HCT116 (cell line): Measurements from ENCODE around the gene EZH2. TPM values are rescaled to one million over a fixed set of nuclear protein-coding genes. Genes with fewer than 3 reads are reported as not detected.

Experiments
- ATAC-seq: fragments of 200-7000 bp; cut with Tn5 transposase; 2 replicates; pipeline ENCODE4 v1.9.1; 2020; ENCODE audit warnings: mild to moderate bottlenecking, moderate library complexity
- BruUV-seq: library from RNA; stranded (reverse); fragments of 400-500 nt; replicated peaks from 2 replicates; lab custom pipeline; 2021; lab: Mats Ljungman, UMichigan
- CTCF ChIA-PET: fragments of 300-600 bp; sonication (Branson Sonifier 250); formaldehyde crosslinking; loops from one replicate; lab custom pipeline; 2021; ENCODE audit warnings: antibody characterized with exemption; lab: Charles Lee
- POLR2A ChIA-PET: fragments of 300-600, 350-600 bp; sonication (Branson Sonifier 250); formaldehyde crosslinking; loops from one replicate; lab custom pipeline; 2021; ENCODE audit warnings: antibody characterized with exemption; lab: Charles Lee
- RAD21 ChIA-PET, 2 experiments: fragments of 300-600 bp; sonication (Branson Sonifier 250); formaldehyde crosslinking; loops; one replicate each; lab custom pipeline; 2023; ENCODE audit warnings: low total read pairs in 2 of 2; ENCODE audit not compliant: uncharacterized antibody in 2 of 2, unreplicated experiment in 2 of 2, low non-redundant PET in 1 of 2; lab: Charles Lee
- DNase-seq: peaks from one replicate; pipeline ENCODE4 v3.0.0-alpha.2; 2010; ENCODE audit warnings: low read depth, low spot score
- H2AFZ ChIP-seq: fragments of 200-600 bp; shearing (Covaris generic), sonication (generic); 2 replicates; pipeline ENCODE4 v1.6.1; 2017; ENCODE audit warnings: low read depth, mixed run types, mixed read lengths, antibody characterized with exemption, low read length; ENCODE audit not compliant: poor library complexity, severe bottlenecking
- H3K27ac ChIP-seq: 2 replicates; pipeline ENCODE4 v1.5.1; 2012; ENCODE audit warnings: low read depth, low read length
- H3K27me3 ChIP-seq: fragments of 200-600 bp; sonication (generic); 2 replicates; pipeline ENCODE4 v1.6.1; 2016; ENCODE audit warnings: mixed run types, low read length, mixed read lengths; ENCODE audit not compliant: insufficient read depth
- H3K36me3 ChIP-seq, 2 experiments: fragments of 200-500 bp in 1 of 2; fragments of 200-600 bp in 1 of 2; sonication (Bioruptor generic) in 1 of 2; sonication (generic) in 1 of 2; 2 replicates each; pipeline versions ENCODE4 v1.5.1 to v1.6.1; 2014 to 2016; ENCODE audit warnings: low read length in 2 of 2, inconsistent platforms in 1 of 2, mixed read lengths in 1 of 2, mixed run types in 1 of 2; ENCODE audit not compliant: insufficient read depth in 2 of 2, control insufficient read depth in 1 of 2
- H3K4me1 ChIP-seq, 2 experiments: fragments of 200-600 bp in 1 of 2; sonication (generic) in 1 of 2; 2 replicates each; pipeline versions ENCODE4 v1.5.1 to v1.6.1; 2012 to 2017; ENCODE audit warnings: low read length in 2 of 2, inconsistent platforms in 1 of 2, mild to moderate bottlenecking in 1 of 2, mixed read lengths in 1 of 2, mixed run types in 1 of 2, moderate library complexity in 1 of 2; ENCODE audit not compliant: insufficient read depth in 2 of 2, control insufficient read depth in 1 of 2
- H3K4me2 ChIP-seq: fragments of 200-600 bp; sonication (generic); 2 replicates; pipeline ENCODE4 v1.6.1; 2017; ENCODE audit warnings: mixed run types, low read length, mixed read lengths
- H3K4me3 ChIP-seq, 2 experiments: fragments of 200-600 bp in 1 of 2; sonication (generic) in 1 of 2; replicated peaks in 1 of 2; 2 replicates each; pipeline ENCODE4 v1.5.1; 2011 to 2016; ENCODE audit warnings: low read length in 2 of 2, control low read depth in 1 of 2, low read depth in 1 of 2, mild to moderate bottlenecking in 1 of 2, mixed read lengths in 1 of 2, mixed run types in 1 of 2
- H3K79me2 ChIP-seq: fragments of 200-600 bp; sonication (generic); 2 replicates; pipeline ENCODE4 v1.6.1; 2017; ENCODE audit warnings: mild to moderate bottlenecking, mixed run types, low read length, moderate library complexity, mixed read lengths; ENCODE audit not compliant: insufficient read depth
- H3K9ac ChIP-seq: fragments of 200-600 bp; sonication (generic); 2 replicates; pipeline ENCODE4 v1.6.1; 2016; ENCODE audit warnings: low read length, mixed read lengths
- H3K9me2 ChIP-seq: fragments of 200-600 bp; sonication (generic), shearing (Covaris generic); 2 replicates; pipeline ENCODE4 v1.6.1; 2017; ENCODE audit warnings: mixed run types, mild to moderate bottlenecking, moderate library complexity; ENCODE audit not compliant: insufficient read depth
- H3K9me3 ChIP-seq, 2 experiments: fragments of 200-500 bp in 1 of 2; fragments of 200-600 bp in 1 of 2; sonication (Bioruptor generic) in 1 of 2; sonication (generic) in 1 of 2; 2 replicates each; pipeline ENCODE4 v1.6.1; 2014 to 2017; ENCODE audit warnings: low read length in 2 of 2, mixed read lengths in 2 of 2, inconsistent platforms in 1 of 2, low read depth in 1 of 2, mild to moderate bottlenecking in 1 of 2, mixed run types in 1 of 2, moderate library complexity in 1 of 2; ENCODE audit not compliant: control insufficient read depth in 1 of 2, insufficient read depth in 1 of 2
- H4K20me1 ChIP-seq: fragments of 200-600 bp; sonication (generic), shearing (Covaris generic); 2 replicates; pipeline ENCODE4 v1.6.1; 2017; ENCODE audit warnings: mixed run types, mild to moderate bottlenecking, moderate library complexity; ENCODE audit not compliant: insufficient read depth
- CBX3 ChIP-seq: IDR thresholded peaks from 2 replicates; pipeline ENCODE4 v1.6.1; 2012; ENCODE audit warnings: low read depth
- CTCF ChIP-seq, 3 experiments: fragments of 200-600 bp in 1 of 3; sonication (generic) in 1 of 3; IDR thresholded peaks in 2 of 3; conservative IDR thresholded peaks in 1 of 3; 2 replicates each; pipeline ENCODE4 v1.5.1; 2012 to 2017; ENCODE audit warnings: low read depth in 2 of 3, low read length in 2 of 3, antibody characterized with exemption in 1 of 3, borderline replicate concordance in 1 of 3, control low read depth in 1 of 3, mild to moderate bottlenecking in 1 of 3, mixed read lengths in 1 of 3, mixed run types in 1 of 3, moderate library complexity in 1 of 3; ENCODE audit not compliant: insufficient read depth in 1 of 3
- ELF1 ChIP-seq: IDR thresholded peaks from 2 replicates; pipeline ENCODE4 v1.6.1; 2012; ENCODE audit warnings: low read depth, borderline replicate concordance
- EZH2 ChIP-seq: fragments of 200-600 bp; sonication (generic); IDR thresholded peaks from 2 replicates; pipeline ENCODE4 v1.6.1; 2017; ENCODE audit warnings: antibody characterized with exemption, mixed run types
- EZH2phosphoT487 ChIP-seq: fragments of 200-600 bp; IDR thresholded peaks from 2 replicates; pipeline ENCODE4 v1.6.1; 2018; ENCODE audit warnings: antibody characterized with exemption, borderline replicate concordance
- FOSL1 ChIP-seq: IDR thresholded peaks from 2 replicates; pipeline ENCODE4 v1.6.1; 2012; ENCODE audit warnings: low read depth
- JUND ChIP-seq: IDR thresholded peaks from 2 replicates; pipeline ENCODE4 v1.6.1; 2012
- POLR2A ChIP-seq: IDR thresholded peaks from 2 replicates; pipeline ENCODE4 v1.7.0; 2011; ENCODE audit warnings: borderline replicate concordance; ENCODE audit not compliant: insufficient read depth, insufficient read length; ENCODE audit errors: extremely low read depth
- POLR2AphosphoS5 ChIP-seq: IDR thresholded peaks from 2 replicates; pipeline ENCODE4 v1.6.1; 2011; ENCODE audit warnings: mild to moderate bottlenecking, low read depth, low read length, moderate library complexity
- SIN3A ChIP-seq: IDR thresholded peaks from 2 replicates; pipeline ENCODE4 v1.6.1; 2012; ENCODE audit warnings: low read depth
- SP1 ChIP-seq: IDR thresholded peaks from 2 replicates; pipeline ENCODE4 v1.6.1; 2012; ENCODE audit warnings: low read depth
- TCF7L2 ChIP-seq: IDR thresholded peaks from 2 replicates; pipeline ENCODE4 v1.7.0; 2011; ENCODE audit warnings: borderline replicate concordance, inconsistent platforms; ENCODE audit not compliant: insufficient read depth, insufficient read length; ENCODE audit errors: extremely low read depth
- YY1 ChIP-seq: IDR thresholded peaks from 2 replicates; pipeline ENCODE4 v1.6.1; 2011; ENCODE audit warnings: low read length, low read depth, moderate library complexity, mild to moderate bottlenecking; ENCODE audit not compliant: insufficient replicate concordance; ENCODE audit errors: extremely low read depth
- ZFX ChIP-seq: fragments of 450-650 bp; IDR thresholded peaks from 2 replicates; pipeline ENCODE4 v1.6.1; 2017
- ZNF274 ChIP-seq: fragments of 200-500 bp; sonication (Bioruptor generic); IDR thresholded peaks from 2 replicates; pipeline ENCODE4 v1.6.1; 2014; ENCODE audit warnings: mild to moderate bottlenecking, low read depth, low read length, inconsistent platforms
- intact Hi-C: fragments of 100-400 bp; cut with micrococcal nuclease; formaldehyde crosslinking; loops from 2 replicates; pipeline ENCODE4 v1.10.0; 2022
- total RNA-seq: library from RNA; stranded (reverse); gene quantifications from one replicate; pipeline ENCODE4 v1.2.1, GENCODE V29; 2021; ENCODE audit not compliant: unreplicated experiment

The EZH2 gene
- total RNA-seq, 1 experiment from 2014 or later: 55.2 TPM

- no peak for TF ChIP-seq SIN3A
- TF ChIP-seq TCF7L2: no peak
- no peak for TF ChIP-seq FOSL1
- TF ChIP-seq EZH2: no peak
- no peak for TF ChIP-seq POLR2A
- no peak for TF ChIP-seq EZH2phosphoT487
- Histone ChIP-seq H3K9me3 (no peaks in the 10 kb centered on the region), H3K4me1 (no peaks in the 10 kb centered on the region), H3K36me3 (no peaks in the 10 kb centered on the region), H3K27me3 (no peaks in the 10 kb centered on the region), H3K9me2 (0 out of 2 replicates have a peak, but pooled peaks cover 4% of the 10 kb centered on the region), H3K4me2 (no peak overlapping the region), H2AFZ (no peak overlapping the region), H4K20me1 (no peaks in the 10 kb centered on the region), H3K79me2 (no peaks in the 10 kb centered on the region), H3K9ac (no peak overlapping the region), H3K27ac (no peak overlapping the region), H3K4me3 (no peak overlapping the region)
- POLR2A ChIA-PET: interaction anchor here (1.0 kb wide), 1 partner anchor 10 kb away, joined by 3 read pairs; no protein-coding TSS in a partner anchor
- no TSS peak for BruUV-seq
- CTCF ChIA-PET: no interaction called here
- RAD21 ChIA-PET: no interaction called here
- DNase-seq (no peak), ATAC-seq (no peak)
- intact Hi-C loops: no loop called here
Observed at GRCh38 chr7:148931470-148931869, 47.4 kb upstream of the EZH2 start.

GRCh38 chr7:148930335-148930734 is 46.2 kb upstream of the EZH2 start:
- ChIA-PET CTCF (no interaction called here), POLR2A (no interaction called here), RAD21 (no interaction called here)
- no peak overlapping the region for H2AFZ ChIP-seq
- no peaks in the 10 kb centered on the region for H3K9me3 ChIP-seq
- H3K27me3 ChIP-seq: no peaks in the 10 kb centered on the region
- no peaks in the 10 kb centered on the region for H3K4me1 ChIP-seq
- H3K9ac ChIP-seq: no peak overlapping the region
- no TSS peak for BruUV-seq
- ATAC-seq (no peak), DNase-seq (no peak)
- H3K4me3 ChIP-seq: no peak overlapping the region
- H4K20me1 ChIP-seq: no peaks in the 10 kb centered on the region
- intact Hi-C loops: no loop called here
- H3K4me2 ChIP-seq: no peak overlapping the region
- H3K36me3 ChIP-seq: no peaks in the 10 kb centered on the region
- H3K27ac ChIP-seq: no peak overlapping the region
- 0 out of 2 replicates have a peak, but pooled peaks cover 4% of the 10 kb centered on the region for H3K9me2 ChIP-seq
- TF ChIP-seq YY1 (no peak), CBX3 (no peak), EZH2 (no peak), POLR2AphosphoS5 (no peak), ZNF274 (no peak), ZFX (no peak), TCF7L2 (no peak), CTCF (IDR thresholded peaks at IDR 0.05 in 2 of 3, conservative IDR thresholded peaks at IDR 0.05 in 1 of 3; ENCODE audit: borderline replicate concordance in 1 of 3, insufficient read depth in 1 of 3, low read depth in 2 of 3, low read length in 2 of 3) (no peak), POLR2A (no peak), SP1 (no peak), EZH2phosphoT487 (no peak), ELF1 (no peak), JUND (no peak), FOSL1 (no peak)
- H3K79me2 ChIP-seq: no peaks in the 10 kb centered on the region
